Measurements from ENCODE around the gene SLC8A1. TPM values are rescaled to one million over a fixed set of nuclear protein-coding genes. Genes with fewer than 3 reads are reported as not detected.

The SLC8A1 gene
- total RNA-seq, 1 experiment from 2014 or later = not detected

- no peak for DNase-seq
- no peaks in the 10 kb centered on the region for H3K27me3 ChIP-seq (ENCODE audit: low read length)
- no peaks in the 10 kb centered on the region for H3K9me2 ChIP-seq (replicated peaks; ENCODE audit: insufficient read depth, low read length)
- no peak overlapping the region for H3K27ac ChIP-seq (ENCODE audit: low read length)
- H3K9ac ChIP-seq (ENCODE audit: low read length) = no peak overlapping the region
- no peaks in the 10 kb centered on the region for H3K79me2 ChIP-seq (ENCODE audit: low read length)
- H4K20me1 ChIP-seq (ENCODE audit: insufficient read depth, low read depth, low read length) = no peaks in the 10 kb centered on the region
- H3K9me3 ChIP-seq (ENCODE audit: low read length) = no peaks in the 10 kb centered on the region
- H3K36me3 ChIP-seq (ENCODE audit: insufficient read depth, low read length) = no peaks in the 10 kb centered on the region
- no peak overlapping the region for H3K4me3 ChIP-seq (ENCODE audit: low read length)
- no peak overlapping the region for H2AFZ ChIP-seq (ENCODE audit: low read length)
- no peaks in the 10 kb centered on the region; the same call in 1 of the 2 replicates for H3K4me1 ChIP-seq (ENCODE audit: low read length)
- H3K4me2 ChIP-seq (ENCODE audit: low read depth, low read length, poor library complexity, severe bottlenecking) = no peak overlapping the region
Measured at GRCh38 chr2:40359811-40360210, 92.1 kb downstream of the SLC8A1 start.

- Histone ChIP-seq H3K27me3 (ENCODE audit: low read length) (no peaks in the 10 kb centered on the region), H3K79me2 (ENCODE audit: low read length) (no peaks in the 10 kb centered on the region), H3K4me1 (ENCODE audit: low read length) (no peaks in the 10 kb centered on the region; the same call in 1 of the 2 replicates), H3K4me2 (ENCODE audit: low read depth, low read length, poor library complexity, severe bottlenecking) (no peak overlapping the region), H2AFZ (ENCODE audit: low read length) (no peak overlapping the region), H3K4me3 (ENCODE audit: low read length) (no peak overlapping the region), H3K36me3 (ENCODE audit: insufficient read depth, low read length) (no peaks in the 10 kb centered on the region), H3K27ac (ENCODE audit: low read length) (no peak overlapping the region), H3K9ac (ENCODE audit: low read length) (no peak overlapping the region), H3K9me2 (replicated peaks; ENCODE audit: insufficient read depth, low read length) (no peaks in the 10 kb centered on the region), H3K9me3 (ENCODE audit: low read length) (no peaks in the 10 kb centered on the region), H4K20me1 (ENCODE audit: insufficient read depth, low read depth, low read length) (no peaks in the 10 kb centered on the region)
- no peak for DNase-seq
Measured at GRCh38 chr2:40358783-40359182, 93.1 kb downstream of the SLC8A1 start.

- Histone ChIP-seq H3K9me3 (ENCODE audit: low read length) (no peaks in the 10 kb centered on the region), H3K79me2 (ENCODE audit: low read length) (no peaks in the 10 kb centered on the region), H3K4me1 (ENCODE audit: low read length) (no peaks in the 10 kb centered on the region), H3K27ac (ENCODE audit: low read length) (no peak overlapping the region), H4K20me1 (ENCODE audit: insufficient read depth, low read depth, low read length) (no peaks in the 10 kb centered on the region), H3K9me2 (replicated peaks; ENCODE audit: insufficient read depth, low read length) (no peaks in the 10 kb centered on the region), H3K36me3 (ENCODE audit: insufficient read depth, low read length) (no peaks in the 10 kb centered on the region), H3K4me3 (ENCODE audit: low read length) (no peak overlapping the region), H2AFZ (ENCODE audit: low read length) (no peak overlapping the region), H3K9ac (ENCODE audit: low read length) (no peak overlapping the region), H3K27me3 (ENCODE audit: low read length) (no peaks in the 10 kb centered on the region), H3K4me2 (ENCODE audit: low read depth, low read length, poor library complexity, severe bottlenecking) (no peak overlapping the region)
- DNase-seq = no peak
Measured at GRCh38 chr2:40357667-40358066, 94.2 kb downstream of the SLC8A1 start.

- H3K9ac ChIP-seq (ENCODE audit: low read length) = no peak overlapping the region
- H3K9me3 ChIP-seq (ENCODE audit: low read length) = no peaks in the 10 kb centered on the region
- no peak overlapping the region for H2AFZ ChIP-seq (ENCODE audit: low read length)
- H3K36me3 ChIP-seq (ENCODE audit: insufficient read depth, low read length) = no peaks in the 10 kb centered on the region
- no peaks in the 10 kb centered on the region for H3K79me2 ChIP-seq (ENCODE audit: low read length)
- no peak overlapping the region for H3K4me3 ChIP-seq (ENCODE audit: low read length)
- no peaks in the 10 kb centered on the region for H3K27me3 ChIP-seq (ENCODE audit: low read length)
- H3K9me2 ChIP-seq (replicated peaks; ENCODE audit: insufficient read depth, low read length) = no peaks in the 10 kb centered on the region
- no peak for DNase-seq
- no peak overlapping the region for H3K4me2 ChIP-seq (ENCODE audit: low read depth, low read length, poor library complexity, severe bottlenecking)
- H3K27ac ChIP-seq (ENCODE audit: low read length) = no peak overlapping the region
- H4K20me1 ChIP-seq (ENCODE audit: insufficient read depth, low read depth, low read length) = no peaks in the 10 kb centered on the region
- no peaks in the 10 kb centered on the region for H3K4me1 ChIP-seq (ENCODE audit: low read length)
Measured at GRCh38 chr2:40355451-40355850, 96.4 kb downstream of the SLC8A1 start.

GRCh38 chr2:40353231-40353630 is 98.7 kb downstream of the SLC8A1 start:
- H3K27me3 ChIP-seq (ENCODE audit: low read length) = no peaks in the 10 kb centered on the region
- H3K4me1 ChIP-seq (ENCODE audit: low read length) = no peaks in the 10 kb centered on the region
- H4K20me1 ChIP-seq (ENCODE audit: insufficient read depth, low read depth, low read length) = no peaks in the 10 kb centered on the region
- no peak overlapping the region for H3K9ac ChIP-seq (ENCODE audit: low read length)
- H3K9me3 ChIP-seq (ENCODE audit: low read length) = no peaks in the 10 kb centered on the region
- no peak overlapping the region for H3K4me2 ChIP-seq (ENCODE audit: low read depth, low read length, poor library complexity, severe bottlenecking)
- H3K27ac ChIP-seq (ENCODE audit: low read length) = no peak overlapping the region
- H3K79me2 ChIP-seq (ENCODE audit: low read length) = no peaks in the 10 kb centered on the region
- H3K36me3 ChIP-seq (ENCODE audit: insufficient read depth, low read length) = no peaks in the 10 kb centered on the region
- no peak overlapping the region for H2AFZ ChIP-seq (ENCODE audit: low read length)
- DNase-seq = no peak
- no peak overlapping the region for H3K4me3 ChIP-seq (ENCODE audit: low read length)
- no peaks in the 10 kb centered on the region for H3K9me2 ChIP-seq (replicated peaks; ENCODE audit: insufficient read depth, low read length)

GRCh38 chr2:40352703-40353099 is 99.2 kb downstream of the SLC8A1 start:
- no peaks in the 10 kb centered on the region for H3K4me1 ChIP-seq (ENCODE audit: low read length)
- no peaks in the 10 kb centered on the region for H3K36me3 ChIP-seq (ENCODE audit: insufficient read depth, low read length)
- H3K27ac ChIP-seq (ENCODE audit: low read length) = no peak overlapping the region
- no peak overlapping the region for H3K4me3 ChIP-seq (ENCODE audit: low read length)
- H3K9me2 ChIP-seq (replicated peaks; ENCODE audit: insufficient read depth, low read length) = no peaks in the 10 kb centered on the region
- H3K79me2 ChIP-seq (ENCODE audit: low read length) = no peaks in the 10 kb centered on the region
- no peak overlapping the region for H3K9ac ChIP-seq (ENCODE audit: low read length)
- H3K4me2 ChIP-seq (ENCODE audit: low read depth, low read length, poor library complexity, severe bottlenecking) = no peak overlapping the region
- H3K27me3 ChIP-seq (ENCODE audit: low read length) = no peaks in the 10 kb centered on the region
- H2AFZ ChIP-seq (ENCODE audit: low read length) = no peak overlapping the region
- H4K20me1 ChIP-seq (ENCODE audit: insufficient read depth, low read depth, low read length) = no peaks in the 10 kb centered on the region
- no peak for DNase-seq
- no peaks in the 10 kb centered on the region for H3K9me3 ChIP-seq (ENCODE audit: low read length)

- no peaks in the 10 kb centered on the region for H3K9me2 ChIP-seq (replicated peaks; ENCODE audit: insufficient read depth, low read length)
- H3K9me3 ChIP-seq (ENCODE audit: low read length) = no peaks in the 10 kb centered on the region
- no peak overlapping the region for H3K27ac ChIP-seq (ENCODE audit: low read length)
- no peaks in the 10 kb centered on the region for H4K20me1 ChIP-seq (ENCODE audit: insufficient read depth, low read depth, low read length)
- H2AFZ ChIP-seq (ENCODE audit: low read length) = no peak overlapping the region
- no peaks in the 10 kb centered on the region for H3K4me1 ChIP-seq (ENCODE audit: low read length)
- no peak overlapping the region for H3K9ac ChIP-seq (ENCODE audit: low read length)
- DNase-seq = no peak
- H3K79me2 ChIP-seq (ENCODE audit: low read length) = no peaks in the 10 kb centered on the region
- no peak overlapping the region for H3K4me2 ChIP-seq (ENCODE audit: low read depth, low read length, poor library complexity, severe bottlenecking)
- no peaks in the 10 kb centered on the region for H3K36me3 ChIP-seq (ENCODE audit: insufficient read depth, low read length)
- no peaks in the 10 kb centered on the region for H3K27me3 ChIP-seq (ENCODE audit: low read length)
- H3K4me3 ChIP-seq (ENCODE audit: low read length) = no peak overlapping the region
Measured at GRCh38 chr2:40352041-40352702, 99.7 kb downstream of the SLC8A1 start.

- Histone ChIP-seq H3K9ac (ENCODE audit: low read length) (no peak overlapping the region), H2AFZ (ENCODE audit: low read length) (no peak overlapping the region), H3K27me3 (ENCODE audit: low read length) (no peaks in the 10 kb centered on the region), H3K27ac (ENCODE audit: low read length) (no peak overlapping the region), H4K20me1 (ENCODE audit: insufficient read depth, low read depth, low read length) (no peaks in the 10 kb centered on the region), H3K4me1 (ENCODE audit: low read length) (no peaks in the 10 kb centered on the region), H3K9me3 (ENCODE audit: low read length) (no peaks in the 10 kb centered on the region), H3K4me2 (ENCODE audit: low read depth, low read length, poor library complexity, severe bottlenecking) (no peak overlapping the region), H3K79me2 (ENCODE audit: low read length) (no peaks in the 10 kb centered on the region), H3K36me3 (ENCODE audit: insufficient read depth, low read length) (no peaks in the 10 kb centered on the region), H3K9me2 (replicated peaks; ENCODE audit: insufficient read depth, low read length) (no peaks in the 10 kb centered on the region), H3K4me3 (ENCODE audit: low read length) (no peak overlapping the region)
- no peak for DNase-seq
Measured at GRCh38 chr2:40348665-40349064, 103.2 kb downstream of the SLC8A1 start.
